Choroid plexus epithelial cell (primary cell): ENCODE data around the gene SLC6A19.

Source experiments
- DNase-seq: peaks from one replicate; pipeline ENCODE4 v3.0.0-alpha.2; 2010; ENCODE audit warnings: low read depth
- H3K4me3 ChIP-seq: 2 replicates; pipeline ENCODE4 v1.5.1; 2011; ENCODE audit warnings: low read depth, mild to moderate bottlenecking, control low read depth, low read length, moderate library complexity
- TF ChIP-seq, protein P1 (sequence below): conservative IDR thresholded peaks from 2 replicates; pipeline ENCODE4 v1.5.1; 2011; ENCODE audit warnings: low read depth, mild to moderate bottlenecking, control low read depth, inconsistent platforms, low read length, moderate library complexity

The SLC6A19 gene

DNA sequence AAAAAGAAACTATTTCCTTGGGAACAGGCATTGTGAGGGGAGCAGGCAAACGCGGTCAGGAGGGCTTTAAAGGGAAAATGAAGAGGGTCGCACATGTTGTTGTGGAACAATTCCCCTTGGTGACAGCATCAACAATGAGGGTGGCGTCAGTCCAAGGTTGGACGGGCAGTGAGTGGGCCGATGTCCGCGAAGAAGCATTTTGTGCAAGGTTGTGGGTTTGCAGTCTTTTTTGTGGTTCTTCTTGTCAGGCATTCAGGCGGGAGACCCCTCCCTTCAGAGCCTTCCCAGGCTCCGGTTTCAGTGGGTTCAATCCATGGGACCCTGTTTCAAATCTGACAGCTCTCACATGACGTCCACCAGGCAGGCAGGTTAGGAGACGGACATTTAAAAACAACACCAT is 11.1 kb upstream of the SLC6A19 start:
- H3K4me3 ChIP-seq, result no peak overlapping the region
- TF ChIP-seq, protein P1, sequence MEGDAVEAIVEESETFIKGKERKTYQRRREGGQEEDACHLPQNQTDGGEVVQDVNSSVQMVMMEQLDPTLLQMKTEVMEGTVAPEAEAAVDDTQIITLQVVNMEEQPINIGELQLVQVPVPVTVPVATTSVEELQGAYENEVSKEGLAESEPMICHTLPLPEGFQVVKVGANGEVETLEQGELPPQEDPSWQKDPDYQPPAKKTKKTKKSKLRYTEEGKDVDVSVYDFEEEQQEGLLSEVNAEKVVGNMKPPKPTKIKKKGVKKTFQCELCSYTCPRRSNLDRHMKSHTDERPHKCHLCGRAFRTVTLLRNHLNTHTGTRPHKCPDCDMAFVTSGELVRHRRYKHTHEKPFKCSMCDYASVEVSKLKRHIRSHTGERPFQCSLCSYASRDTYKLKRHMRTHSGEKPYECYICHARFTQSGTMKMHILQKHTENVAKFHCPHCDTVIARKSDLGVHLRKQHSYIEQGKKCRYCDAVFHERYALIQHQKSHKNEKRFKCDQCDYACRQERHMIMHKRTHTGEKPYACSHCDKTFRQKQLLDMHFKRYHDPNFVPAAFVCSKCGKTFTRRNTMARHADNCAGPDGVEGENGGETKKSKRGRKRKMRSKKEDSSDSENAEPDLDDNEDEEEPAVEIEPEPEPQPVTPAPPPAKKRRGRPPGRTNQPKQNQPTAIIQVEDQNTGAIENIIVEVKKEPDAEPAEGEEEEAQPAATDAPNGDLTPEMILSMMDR, result no peak
- DNase-seq, result no peak

DNA sequence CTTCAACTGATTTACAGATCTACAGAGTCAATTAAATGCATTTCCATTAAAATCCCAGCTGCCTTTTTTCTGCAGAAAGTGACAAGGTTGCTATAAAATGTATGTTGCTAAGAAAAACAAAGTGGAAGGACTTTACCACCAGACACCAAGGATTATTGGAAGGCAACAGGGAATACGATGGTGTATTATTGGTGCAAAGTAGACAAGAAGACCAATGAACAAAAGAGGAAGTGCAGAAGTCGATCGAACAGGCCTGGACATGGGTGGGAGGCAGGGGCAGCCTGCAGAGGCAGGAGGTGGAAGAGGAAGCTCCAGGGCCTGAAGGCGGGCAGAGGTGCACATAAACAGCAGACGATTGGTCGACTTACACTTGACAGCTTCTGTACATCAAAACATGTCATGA is 10.6 kb upstream of the SLC6A19 start:
- TF ChIP-seq, protein P1, result no peak
- DNase-seq, result no peak
- H3K4me3 ChIP-seq, result no peak overlapping the region

DNA sequence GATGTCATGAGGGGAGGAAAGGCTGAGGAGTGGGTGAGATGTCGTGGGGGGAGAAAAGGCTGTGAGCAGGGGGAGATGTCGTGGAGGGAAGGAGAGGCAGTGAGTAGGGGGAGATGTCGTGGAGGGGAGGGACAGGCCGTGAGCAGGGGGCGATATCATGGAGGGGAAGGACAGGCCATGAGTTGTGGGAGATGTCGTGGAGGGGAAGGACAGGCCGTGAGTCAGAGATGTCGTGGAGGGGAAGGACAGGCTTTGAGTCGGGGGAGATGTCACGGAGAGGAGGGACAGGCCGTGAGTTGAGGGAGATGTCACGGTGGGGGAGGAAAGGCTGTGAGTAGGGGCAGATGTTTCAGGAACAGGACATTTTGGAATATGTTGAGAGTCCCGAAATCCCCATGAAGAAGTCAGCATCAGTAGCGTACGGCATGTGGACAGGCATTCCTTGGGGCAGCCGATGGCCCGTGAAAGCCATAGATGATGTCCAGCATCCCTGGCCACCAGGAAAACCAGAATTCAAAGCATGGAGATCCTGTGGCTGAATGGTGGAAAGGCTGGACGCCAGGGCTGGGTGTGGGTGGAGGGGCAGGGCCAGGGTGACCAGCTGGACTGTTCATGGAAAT is 8.3 kb upstream of the SLC6A19 start:
- DNase-seq, result no peak
- H3K4me3 ChIP-seq, result no peak overlapping the region
- TF ChIP-seq, protein P1, result no peak

DNA sequence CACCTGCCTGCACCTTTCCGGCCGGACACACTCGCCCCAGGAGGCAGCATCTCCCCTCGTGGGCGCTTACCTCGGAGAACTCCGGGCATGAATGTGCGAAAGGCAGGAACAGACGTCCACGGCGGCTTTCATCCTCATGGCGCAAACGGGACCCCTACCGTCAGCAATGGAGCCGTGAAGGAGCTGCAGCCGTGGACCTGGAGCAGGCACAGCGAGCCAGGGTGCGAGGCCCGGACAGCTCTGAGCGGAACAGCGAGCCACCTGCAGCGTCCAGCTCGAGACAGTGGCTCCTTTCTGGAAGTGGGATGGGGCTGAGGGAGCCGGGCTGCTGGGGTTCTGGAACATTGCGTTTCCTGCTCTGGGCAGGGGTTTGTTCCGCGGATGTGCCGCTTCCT is 7.8 kb upstream of the SLC6A19 start:
- no peak for DNase-seq
- TF ChIP-seq, protein P1, result no peak
- H3K4me3 ChIP-seq, result no peak overlapping the region

DNA sequence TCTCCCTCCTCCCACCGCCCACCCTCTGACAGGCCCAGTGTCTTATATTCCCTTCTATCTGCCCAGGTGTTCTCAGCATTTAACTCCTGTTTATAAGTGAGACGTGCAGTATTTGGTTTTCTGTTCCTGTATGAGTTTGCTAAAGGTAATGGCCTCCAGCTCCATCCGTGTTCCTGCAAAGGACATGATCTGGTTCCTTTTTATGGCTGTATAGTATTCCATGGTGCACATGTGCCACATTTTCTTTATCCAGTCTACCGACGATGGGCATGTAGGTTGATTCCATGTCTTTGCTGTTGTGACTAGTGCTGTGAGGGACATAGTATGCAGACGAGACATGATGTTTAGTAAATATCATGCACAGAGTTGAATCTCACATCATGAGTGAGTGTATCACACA is 7.0 kb upstream of the SLC6A19 start:
- no peak overlapping the region for H3K4me3 ChIP-seq
- TF ChIP-seq, protein P1, result no peak
- no peak for DNase-seq

DNA sequence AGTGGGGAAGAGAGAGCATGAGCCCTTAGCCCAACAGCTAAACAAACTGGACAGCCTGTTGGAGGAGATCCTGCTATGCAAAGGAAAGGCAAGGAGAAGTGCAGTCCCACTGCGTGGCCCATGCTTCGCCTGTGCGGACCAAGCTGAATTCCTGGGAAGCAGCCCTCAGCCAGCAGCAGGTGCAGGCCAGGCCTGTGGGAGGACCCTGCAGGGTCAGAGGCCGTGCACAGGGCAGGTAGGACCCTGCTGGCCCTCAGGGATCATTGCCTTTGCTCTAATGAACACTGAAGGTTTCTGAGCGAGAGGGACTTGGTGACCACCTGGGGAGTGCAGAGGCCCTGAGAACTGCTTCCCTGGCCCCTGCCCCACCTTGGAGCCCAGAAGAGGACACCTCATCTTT is 6.0 kb upstream of the SLC6A19 start:
- TF ChIP-seq, protein P1, result no peak

DNA sequence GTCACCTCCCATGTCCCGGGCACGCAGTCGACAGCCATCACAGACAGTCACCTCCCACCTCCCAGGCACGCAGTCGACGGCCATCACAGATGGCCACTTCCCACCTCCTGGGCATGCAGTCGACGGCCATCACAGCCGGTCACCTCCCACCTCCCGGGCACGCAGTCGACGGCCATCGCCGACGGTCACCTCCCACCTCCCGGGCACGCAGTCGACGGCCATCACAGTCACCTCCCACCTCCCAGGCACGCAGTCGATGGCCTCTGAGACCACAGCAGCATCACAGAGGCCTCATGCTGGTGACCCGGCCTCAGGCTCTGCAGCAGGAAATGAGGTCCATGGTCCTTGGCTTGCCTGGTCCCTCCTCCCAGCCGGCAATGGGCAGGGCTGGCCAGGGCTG is 5.5 kb upstream of the SLC6A19 start:
- no peak for DNase-seq
- TF ChIP-seq, protein P1, result no peak
- no peak overlapping the region for H3K4me3 ChIP-seq

More for the DNA sequence above, 6.0 kb upstream of the SLC6A19 start:
- no peak overlapping the region for H3K4me3 ChIP-seq
- DNase-seq, result no peak
